HepG2 (cell line): ENCODE measurements around the gene RSL1D1. TPM values are rescaled to one million over a fixed set of nuclear protein-coding genes. Genes with fewer than 3 reads are reported as not detected.

Experiments used
- ATAC-seq: fragments of 200-7000 bp; cut with Tn5 transposase; 3 replicates; pipeline ENCODE4 v1.9.1; 2020; ENCODE audit warnings: mild to moderate bottlenecking, moderate library complexity
- BruUV-seq: library from RNA; stranded (reverse); fragments of 400-500 nt; replicated peaks from 2 replicates; lab custom pipeline; 2021; lab: Mats Ljungman, UMichigan
- CTCF ChIA-PET: fragments of 300-600 bp; formaldehyde crosslinking; extraction: SDS; loops from one replicate; lab custom pipeline; 2021; ENCODE audit warnings: low total read pairs, inconsistent platforms, low intra/inter-chr PET ratio; lab: Yijun Ruan, JAX
- POLR2A ChIA-PET: fragments of 350-600 bp; sonication (Branson Sonifier 250); formaldehyde crosslinking; loops from one replicate; lab custom pipeline; 2020; ENCODE audit warnings: antibody characterized with exemption, inconsistent platforms; lab: Yijun Ruan, JAX
- DNase-seq: peaks from one replicate; pipeline ENCODE4 v3.0.0-alpha.2; 2015; ENCODE audit warnings: low spot score
- FAIRE-seq: peaks from 3 replicates; lab custom pipeline; 2011; peaks lifted over from hg19 to GRCh38; lab: Jason Lieb, UNC
- H2AFZ ChIP-seq: one replicate; pipeline ENCODE4 v1.6.1; 2011; ENCODE audit warnings: low read length, inconsistent platforms
- H3K27ac ChIP-seq: fragments of 300-600 bp; 3 replicates; pipeline ENCODE4 v1.8.0; 2011; ENCODE audit warnings: mixed run types, mild to moderate bottlenecking, mixed read lengths, low read length, inconsistent platforms; ENCODE audit not compliant: insufficient read depth; ENCODE audit errors: extremely low read length
- H3K27me3 ChIP-seq, 2 experiments: fragments of 200-600 bp in 1 of 2; 2 replicates in 1 of 2; 3 replicates in 1 of 2; pipeline versions ENCODE4 v1.6.0 to v1.8.0; 2011; ENCODE audit warnings: low read length in 2 of 2, mild to moderate bottlenecking in 2 of 2, moderate library complexity in 2 of 2, inconsistent platforms in 1 of 2; ENCODE audit not compliant: insufficient read depth in 2 of 2, control insufficient read depth in 1 of 2
- H3K36me3 ChIP-seq, 2 experiments: fragments of 200-600 bp in 1 of 2; replicated peaks in 1 of 2; 2 replicates in 1 of 2; 3 replicates in 1 of 2; pipeline versions ENCODE4 v1.5.1 to v1.8.0; 2011; ENCODE audit warnings: low read length in 2 of 2, inconsistent platforms in 1 of 2; ENCODE audit not compliant: insufficient read depth in 2 of 2, control insufficient read depth in 1 of 2
- H3K4me1 ChIP-seq: 2 replicates; pipeline ENCODE4 v1.5.1; 2012; ENCODE audit warnings: low read length, inconsistent platforms; ENCODE audit not compliant: insufficient read depth
- H3K4me2 ChIP-seq: 2 replicates; pipeline ENCODE4 v1.6.0; 2011; ENCODE audit warnings: low read depth, low read length, inconsistent platforms
- H3K4me3 ChIP-seq, 3 experiments: fragments of 200-600 bp in 1 of 3; sonication (generic), shearing (Covaris generic) in 1 of 3; replicated peaks in 1 of 3; 2 replicates each; pipeline ENCODE4 v1.5.1; 2011 to 2016; ENCODE audit warnings: low read length in 3 of 3, inconsistent platforms in 2 of 3, low read depth in 2 of 3, mild to moderate bottlenecking in 2 of 3, control low read depth in 1 of 3, mixed read lengths in 1 of 3; ENCODE audit not compliant: insufficient read depth in 1 of 3
- H3K79me2 ChIP-seq: one replicate; pipeline ENCODE4 v1.6.1; 2011; ENCODE audit warnings: low read length, inconsistent platforms; ENCODE audit not compliant: insufficient read depth
- H3K9ac ChIP-seq: 2 replicates; pipeline ENCODE4 v1.6.0; 2011; ENCODE audit warnings: mild to moderate bottlenecking, low read depth, low read length, inconsistent platforms; ENCODE audit not compliant: insufficient read depth
- H3K9me3 ChIP-seq: 2 replicates; pipeline ENCODE4 v1.5.1; 2012; ENCODE audit warnings: mild to moderate bottlenecking, low read length
- H4K20me1 ChIP-seq: 2 replicates; pipeline ENCODE4 v1.6.0; 2011; ENCODE audit warnings: inconsistent platforms, mild to moderate bottlenecking, low read length, moderate library complexity; ENCODE audit not compliant: insufficient read depth
- ARID2 ChIP-seq: sonication (generic); formaldehyde crosslinking; IDR thresholded peaks from 2 replicates; pipeline ENCODE4 v1.8.1; 2022; ENCODE audit warnings: mild to moderate bottlenecking, missing genetic modification reagents, borderline replicate concordance
- EED ChIP-seq: sonication (generic); formaldehyde crosslinking; IDR thresholded peaks from 2 replicates; pipeline ENCODE4 v1.5.0; 2020; ENCODE audit warnings: mild to moderate bottlenecking, missing genetic modification reagents
- HOXA3 ChIP-seq: sonication (generic); formaldehyde crosslinking; IDR thresholded peaks from 2 replicates; pipeline ENCODE4 v1.5.0; 2020; ENCODE audit warnings: missing genetic modification reagents
- PITX1 ChIP-seq: sonication (generic); formaldehyde crosslinking; IDR thresholded peaks from 2 replicates; pipeline ENCODE4 v1.5.1; 2020; ENCODE audit warnings: mild to moderate bottlenecking, missing genetic modification reagents
- PRPF4 ChIP-seq: fragments of 200-400 bp; formaldehyde crosslinking; IDR thresholded peaks from 2 replicates; pipeline ENCODE4 v1.6.1; 2016; ENCODE audit warnings: low read length, low read depth; ENCODE audit not compliant: poor library complexity, severe bottlenecking
- SP2 ChIP-seq: sonication (generic); formaldehyde crosslinking; IDR thresholded peaks from 2 replicates; pipeline ENCODE4 v1.5.1; 2020; ENCODE audit warnings: mild to moderate bottlenecking, missing genetic modification reagents
- TMF1 ChIP-seq: sonication (generic); formaldehyde crosslinking; IDR thresholded peaks from 2 replicates; pipeline ENCODE4 v1.8.1; 2022; ENCODE audit warnings: low read depth, missing genetic modification reagents
- ZNF256 ChIP-seq: sonication (generic); formaldehyde crosslinking; conservative IDR thresholded peaks from 2 replicates; pipeline ENCODE4 v1.4.0; 2020; ENCODE audit warnings: missing genetic modification reagents
- ZNF598 ChIP-seq: sonication (generic); formaldehyde crosslinking; IDR thresholded peaks from 2 replicates; pipeline ENCODE4 v1.5.1; 2020; ENCODE audit warnings: mild to moderate bottlenecking, missing genetic modification reagents, borderline replicate concordance
- ZNF75D ChIP-seq: sonication (generic); formaldehyde crosslinking; IDR thresholded peaks from 2 replicates; pipeline ENCODE4 v1.8.1; 2023; ENCODE audit warnings: missing genetic modification reagents, mild to moderate bottlenecking, borderline replicate concordance
- WGBS: methylation state at CpG from one replicate; pipeline ENCODE4 v1.1.6; 2017; ENCODE audit warnings: low lambda C conversion rate; 5-methylcytosine and 5-hydroxymethylcytosine counted together
- in situ Hi-C: cut with HindIII; loops from 2 replicates; pipeline ENCODE4 v1.10.0; 2017; ENCODE audit warnings: low pct_unique_long_range_greater_than_20kb; ENCODE audit not compliant: extremely low pct_ligation_motif_present
- intact Hi-C: fragments of 100-400 bp; cut with micrococcal nuclease; formaldehyde crosslinking; loops from one replicate; pipeline ENCODE4 v1.10.0; 2022; ENCODE audit not compliant: unreplicated experiment
- polyA plus RNA-seq, 8 experiments: library from polyadenylated mRNA; depleted of rRNA in 3 of 8; stranded (reverse) in 7 of 8; unstranded in 1 of 8; fragments of >200 nt; fragmentation: Illumina TruSeq in 4 of 8; extraction: Trizol in 4 of 8; gene quantifications; 2 replicates each; pipeline versions ENCODE4 v1.2.1 to v1.2.3, GENCODE V29; 2011 to 2016; ENCODE audit warnings: low read depth in 4 of 8, missing spikeins in 1 of 8, mixed read lengths in 1 of 8; ENCODE audit not compliant: insufficient read depth in 1 of 8
- total RNA-seq, 5 experiments: library from RNA; depleted of rRNA; stranded (reverse); fragments of >200 nt; fragmentation: Illumina TruSeq; extraction: Trizol; gene quantifications; 2 replicates each; pipeline ENCODE4 v1.2.3, GENCODE V29; 2016; ENCODE audit warnings: low read depth in 1 of 5
- TF ChIP-seq, protein P1 (sequence below): sonication (generic); formaldehyde crosslinking; IDR thresholded peaks from 2 replicates; pipeline ENCODE4 v1.5.1; 2020; ENCODE audit warnings: mild to moderate bottlenecking, moderate library complexity, missing genetic modification reagents
- TF ChIP-seq, protein P2 (sequence below): sonication (generic); formaldehyde crosslinking; IDR thresholded peaks from 2 replicates; pipeline ENCODE4; 2020; ENCODE audit warnings: missing genetic modification reagents, mild to moderate bottlenecking, borderline replicate concordance
- TF ChIP-seq, protein P3 (sequence below): sonication (generic); formaldehyde crosslinking; IDR thresholded peaks from 2 replicates; pipeline ENCODE4 v1.4.0; 2020; ENCODE audit warnings: mild to moderate bottlenecking, missing genetic modification reagents, borderline replicate concordance

Gene RSL1D1
- total and polyA plus RNA-seq, 2 of the 13 experiments (the other 11 are each of a cell fraction or from before 2014, with no cell fraction given), result 187 to 343 TPM

DNA sequence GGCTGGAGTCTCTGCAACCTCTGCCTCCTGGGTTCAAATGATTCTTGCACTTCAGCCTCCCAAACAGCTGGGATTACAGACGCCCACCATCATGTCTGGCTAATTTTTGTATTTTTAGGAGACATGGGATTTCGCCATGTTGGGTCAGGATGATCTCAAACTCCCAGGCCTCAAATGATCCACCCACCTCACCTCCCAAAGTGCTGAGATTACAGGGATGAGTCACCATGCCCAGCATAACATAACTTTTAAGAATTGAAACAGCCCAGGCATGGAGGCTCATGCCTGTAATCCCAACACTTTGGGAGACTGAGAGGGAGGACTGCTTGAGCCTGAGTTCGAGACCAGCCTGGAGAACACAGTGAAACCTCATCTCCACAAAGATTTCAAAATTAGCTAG lies 2.5 kb downstream of the RSL1D1 start:
- H3K27ac ChIP-seq, result no peak overlapping the region
- H3K9ac ChIP-seq, result peak overlapping the region; percentile 36; the same call in 1 of the 2 replicates
- H3K4me1 ChIP-seq, result peaks cover 53% of the 10 kb centered on the region
- no TSS peak for BruUV-seq
- peaks cover 87% of the 10 kb centered on the region for H3K79me2 ChIP-seq
- no peaks in the 10 kb centered on the region; a peak in 2 of 5 replicates for H3K27me3 ChIP-seq
- intact Hi-C loops, result loop anchor here (2.0 kb wide), 1 partner anchor 20 kb away; no protein-coding TSS in a partner anchor
- in situ Hi-C loops, result no loop called here
- H3K4me3 ChIP-seq, result peak overlapping the region in 1 of 3 experiments; percentile 12; a peak in 1 of 6 replicates
- peaks cover 44% of the 10 kb centered on the region for H4K20me1 ChIP-seq
- H3K36me3 ChIP-seq, result peaks cover 41 to 58% of the 10 kb centered on the region in 2 experiments
- ATAC-seq (no peak), DNase-seq (no peak), FAIRE-seq (no peak)
- H3K9me3 ChIP-seq, result no peaks in the 10 kb centered on the region
- H2AFZ ChIP-seq, result no peak overlapping the region
- WGBS, result 94% methylated on average over 3 of the region's 3 CpGs
- peak overlapping the region; percentile 80 for H3K4me2 ChIP-seq
- CTCF ChIA-PET, result no interaction called here
- POLR2A ChIA-PET, result interaction anchor here (0.5 to 10.4 kb wide), 6 partner anchors 9 to 113 kb away, joined by 3 to 72 read pairs (median 6); partner anchors contain the start of gene ZC3H7A
- TF ChIP-seq ZNF75D (CRISPR knock-in tag), result no peak
- TF ChIP-seq ZNF598 (CRISPR knock-in tag), result no peak
- no peak for TF ChIP-seq SP2 (CRISPR knock-in tag)
- TF ChIP-seq TMF1 (CRISPR knock-in tag), result no peak
- TF ChIP-seq ZNF256 (CRISPR knock-in tag), result no peak
- no peak for TF ChIP-seq PRPF4
- TF ChIP-seq, protein P1, sequence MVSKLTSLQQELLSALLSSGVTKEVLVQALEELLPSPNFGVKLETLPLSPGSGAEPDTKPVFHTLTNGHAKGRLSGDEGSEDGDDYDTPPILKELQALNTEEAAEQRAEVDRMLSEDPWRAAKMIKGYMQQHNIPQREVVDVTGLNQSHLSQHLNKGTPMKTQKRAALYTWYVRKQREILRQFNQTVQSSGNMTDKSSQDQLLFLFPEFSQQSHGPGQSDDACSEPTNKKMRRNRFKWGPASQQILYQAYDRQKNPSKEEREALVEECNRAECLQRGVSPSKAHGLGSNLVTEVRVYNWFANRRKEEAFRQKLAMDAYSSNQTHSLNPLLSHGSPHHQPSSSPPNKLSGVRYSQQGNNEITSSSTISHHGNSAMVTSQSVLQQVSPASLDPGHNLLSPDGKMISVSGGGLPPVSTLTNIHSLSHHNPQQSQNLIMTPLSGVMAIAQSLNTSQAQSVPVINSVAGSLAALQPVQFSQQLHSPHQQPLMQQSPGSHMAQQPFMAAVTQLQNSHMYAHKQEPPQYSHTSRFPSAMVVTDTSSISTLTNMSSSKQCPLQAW, result 0 out of 2 replicates have a peak, but pooled peaks have one; percentile 31
- TF ChIP-seq, protein P2, sequence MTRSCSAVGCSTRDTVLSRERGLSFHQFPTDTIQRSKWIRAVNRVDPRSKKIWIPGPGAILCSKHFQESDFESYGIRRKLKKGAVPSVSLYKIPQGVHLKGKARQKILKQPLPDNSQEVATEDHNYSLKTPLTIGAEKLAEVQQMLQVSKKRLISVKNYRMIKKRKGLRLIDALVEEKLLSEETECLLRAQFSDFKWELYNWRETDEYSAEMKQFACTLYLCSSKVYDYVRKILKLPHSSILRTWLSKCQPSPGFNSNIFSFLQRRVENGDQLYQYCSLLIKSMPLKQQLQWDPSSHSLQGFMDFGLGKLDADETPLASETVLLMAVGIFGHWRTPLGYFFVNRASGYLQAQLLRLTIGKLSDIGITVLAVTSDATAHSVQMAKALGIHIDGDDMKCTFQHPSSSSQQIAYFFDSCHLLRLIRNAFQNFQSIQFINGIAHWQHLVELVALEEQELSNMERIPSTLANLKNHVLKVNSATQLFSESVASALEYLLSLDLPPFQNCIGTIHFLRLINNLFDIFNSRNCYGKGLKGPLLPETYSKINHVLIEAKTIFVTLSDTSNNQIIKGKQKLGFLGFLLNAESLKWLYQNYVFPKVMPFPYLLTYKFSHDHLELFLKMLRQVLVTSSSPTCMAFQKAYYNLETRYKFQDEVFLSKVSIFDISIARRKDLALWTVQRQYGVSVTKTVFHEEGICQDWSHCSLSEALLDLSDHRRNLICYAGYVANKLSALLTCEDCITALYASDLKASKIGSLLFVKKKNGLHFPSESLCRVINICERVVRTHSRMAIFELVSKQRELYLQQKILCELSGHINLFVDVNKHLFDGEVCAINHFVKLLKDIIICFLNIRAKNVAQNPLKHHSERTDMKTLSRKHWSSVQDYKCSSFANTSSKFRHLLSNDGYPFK, result no peak
- no peak for TF ChIP-seq ARID2
- TF ChIP-seq HOXA3 (CRISPR knock-in tag), result no peak
- TF ChIP-seq EED, result no peak
- TF ChIP-seq, protein P3, sequence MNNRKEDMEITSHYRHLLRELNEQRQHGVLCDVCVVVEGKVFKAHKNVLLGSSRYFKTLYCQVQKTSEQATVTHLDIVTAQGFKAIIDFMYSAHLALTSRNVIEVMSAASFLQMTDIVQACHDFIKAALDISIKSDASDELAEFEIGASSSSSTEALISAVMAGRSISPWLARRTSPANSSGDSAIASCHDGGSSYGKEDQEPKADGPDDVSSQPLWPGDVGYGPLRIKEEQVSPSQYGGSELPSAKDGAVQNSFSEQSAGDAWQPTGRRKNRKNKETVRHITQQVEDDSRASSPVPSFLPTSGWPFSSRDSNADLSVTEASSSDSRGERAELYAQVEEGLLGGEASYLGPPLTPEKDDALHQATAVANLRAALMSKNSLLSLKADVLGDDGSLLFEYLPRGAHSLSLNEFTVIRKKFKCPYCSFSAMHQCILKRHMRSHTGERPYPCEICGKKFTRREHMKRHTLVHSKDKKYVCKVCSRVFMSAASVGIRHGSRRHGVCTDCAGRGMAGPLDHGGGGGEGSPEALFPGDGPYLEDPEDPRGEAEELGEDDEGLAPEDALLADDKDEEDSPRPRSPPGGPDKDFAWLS (CRISPR knock-in tag), result 0 out of 2 replicates have a peak, but pooled peaks have one; percentile 36
- TF ChIP-seq PITX1 (CRISPR knock-in tag), result no peak
